HepG2 (cell line): ENCODE results near the gene TMEM141. TPM values are rescaled to one million over a fixed set of nuclear protein-coding genes. Genes with fewer than 3 reads are reported as not detected.

Experiments
- CBX1 ChIP-seq: IDR thresholded peaks from one replicate; pipeline ENCODE4 v1.6.1; 2016; ENCODE audit warnings: antibody characterized with exemption, low read depth
- CREB1 ChIP-seq, 2 experiments: fragments of 450-650 bp in 1 of 2; IDR thresholded peaks; 2 replicates each; pipeline ENCODE4 v1.6.1; 2016 to 2017; ENCODE audit warnings: control low read depth in 1 of 2, mild to moderate bottlenecking in 1 of 2, missing compliant biosample characterization in 1 of 2, missing genetic modification characterization in 1 of 2
- DDIT3 ChIP-seq: sonication (generic); formaldehyde crosslinking; IDR thresholded peaks from 2 replicates; pipeline ENCODE4 v1.4.0; 2020; ENCODE audit warnings: mild to moderate bottlenecking, missing genetic modification reagents
- FOXA1 ChIP-seq, 2 experiments: fragments of 450-650 bp in 1 of 2; sonication (generic) in 1 of 2; formaldehyde crosslinking in 1 of 2; IDR thresholded peaks; 2 replicates each; pipeline versions ENCODE4 v1.4.0 to v1.6.1; 2016 to 2020; ENCODE audit warnings: missing genetic modification reagents in 1 of 2
- HNRNPUL1 ChIP-seq: fragments of 200-400 bp; formaldehyde crosslinking; IDR thresholded peaks from 2 replicates; pipeline ENCODE4 v1.6.1; 2017; ENCODE audit warnings: low read depth, mild to moderate bottlenecking, low read length, moderate library complexity
- KDM1A ChIP-seq: IDR thresholded peaks from 2 replicates; pipeline ENCODE4 v1.6.1; 2016; ENCODE audit warnings: missing compliant biosample characterization
- MAFK ChIP-seq, 2 experiments: IDR thresholded peaks in 1 of 2; conservative IDR thresholded peaks in 1 of 2; 2 replicates each; pipeline ENCODE4 v1.6.1; 2011; ENCODE audit warnings: improper control_type of control experiment in 2 of 2, low read length in 2 of 2
- RNF2 ChIP-seq: fragments of 450-650 bp; conservative IDR thresholded peaks from 2 replicates; pipeline ENCODE4 v1.6.1; 2016; ENCODE audit warnings: low read depth
- RXRA ChIP-seq: sonication (generic); formaldehyde crosslinking; IDR thresholded peaks from 2 replicates; pipeline ENCODE4 v1.5.1; 2020; ENCODE audit warnings: missing genetic modification reagents
- ZBTB25 ChIP-seq: IDR thresholded peaks from 2 replicates; pipeline ENCODE4 v1.6.1; 2018; ENCODE audit warnings: missing genetic modification reagents
- ZNF431 ChIP-seq: sonication (generic); formaldehyde crosslinking; IDR thresholded peaks from 2 replicates; pipeline ENCODE4 v1.9.0; 2022; ENCODE audit warnings: missing genetic modification reagents, low read depth, mild to moderate bottlenecking, borderline replicate concordance
- ZNF432 ChIP-seq: sonication (generic); formaldehyde crosslinking; IDR thresholded peaks from 2 replicates; pipeline ENCODE4 v1.5.0; 2020; ENCODE audit warnings: missing genetic modification reagents, mild to moderate bottlenecking, borderline replicate concordance
- ZNF44 ChIP-seq: sonication (generic); formaldehyde crosslinking; IDR thresholded peaks from 2 replicates; pipeline ENCODE4 v1.5.1; 2020; ENCODE audit warnings: mild to moderate bottlenecking, missing genetic modification reagents
- ZNF530 ChIP-seq: sonication (generic); formaldehyde crosslinking; IDR thresholded peaks from 2 replicates; pipeline ENCODE4 v1.5.0; 2020; ENCODE audit warnings: low read depth, mild to moderate bottlenecking, missing genetic modification reagents
- ZNF607 ChIP-seq: sonication (generic); formaldehyde crosslinking; IDR thresholded peaks from 2 replicates; pipeline ENCODE4 v1.5.1; 2020; ENCODE audit warnings: missing genetic modification reagents, mild to moderate bottlenecking, borderline replicate concordance
- polyA plus RNA-seq, 8 experiments: library from polyadenylated mRNA; depleted of rRNA in 3 of 8; stranded (reverse) in 7 of 8; unstranded in 1 of 8; fragments of >200 nt; fragmentation: Illumina TruSeq in 4 of 8; extraction: Trizol in 4 of 8; gene quantifications; 2 replicates each; pipeline versions ENCODE4 v1.2.1 to v1.2.3, GENCODE V29; 2011 to 2016; ENCODE audit warnings: low read depth in 4 of 8, missing spikeins in 1 of 8, mixed read lengths in 1 of 8; ENCODE audit not compliant: insufficient read depth in 1 of 8
- total RNA-seq, 5 experiments: library from RNA; depleted of rRNA; stranded (reverse); fragments of >200 nt; fragmentation: Illumina TruSeq; extraction: Trizol; gene quantifications; 2 replicates each; pipeline ENCODE4 v1.2.3, GENCODE V29; 2016; ENCODE audit warnings: low read depth in 1 of 5
- TF ChIP-seq, protein P1 (sequence below): sonication (generic); formaldehyde crosslinking; IDR thresholded peaks from 2 replicates; pipeline ENCODE4 v1.4.0; 2020; ENCODE audit warnings: mild to moderate bottlenecking, low read depth, missing genetic modification reagents
- TF ChIP-seq, protein P2 (sequence below): sonication (generic); IDR thresholded peaks from 2 replicates; pipeline ENCODE4 v1.6.1; 2016; ENCODE audit warnings: low read depth, borderline replicate concordance
- TF ChIP-seq, protein P3 (sequence below): sonication (generic); formaldehyde crosslinking; IDR thresholded peaks from 2 replicates; pipeline ENCODE4 v1.5.0; 2020; ENCODE audit warnings: mild to moderate bottlenecking, missing genetic modification reagents, borderline replicate concordance
- TF ChIP-seq, protein P4 (sequence below): IDR thresholded peaks from 2 replicates; pipeline ENCODE4 v1.6.1; 2016; ENCODE audit warnings: missing compliant biosample characterization, missing genetic modification reagents, borderline replicate concordance
- TF ChIP-seq, protein P5 (sequence below): sonication (generic); formaldehyde crosslinking; IDR thresholded peaks from 2 replicates; pipeline ENCODE4 v1.8.1; 2023; ENCODE audit warnings: mild to moderate bottlenecking, missing genetic modification reagents

TMEM141 gene
- total and polyA plus RNA-seq, 2 of the 13 experiments (the other 11 are each of a cell fraction or from before 2014, with no cell fraction given) = 81.0 to 202 TPM

DNA sequence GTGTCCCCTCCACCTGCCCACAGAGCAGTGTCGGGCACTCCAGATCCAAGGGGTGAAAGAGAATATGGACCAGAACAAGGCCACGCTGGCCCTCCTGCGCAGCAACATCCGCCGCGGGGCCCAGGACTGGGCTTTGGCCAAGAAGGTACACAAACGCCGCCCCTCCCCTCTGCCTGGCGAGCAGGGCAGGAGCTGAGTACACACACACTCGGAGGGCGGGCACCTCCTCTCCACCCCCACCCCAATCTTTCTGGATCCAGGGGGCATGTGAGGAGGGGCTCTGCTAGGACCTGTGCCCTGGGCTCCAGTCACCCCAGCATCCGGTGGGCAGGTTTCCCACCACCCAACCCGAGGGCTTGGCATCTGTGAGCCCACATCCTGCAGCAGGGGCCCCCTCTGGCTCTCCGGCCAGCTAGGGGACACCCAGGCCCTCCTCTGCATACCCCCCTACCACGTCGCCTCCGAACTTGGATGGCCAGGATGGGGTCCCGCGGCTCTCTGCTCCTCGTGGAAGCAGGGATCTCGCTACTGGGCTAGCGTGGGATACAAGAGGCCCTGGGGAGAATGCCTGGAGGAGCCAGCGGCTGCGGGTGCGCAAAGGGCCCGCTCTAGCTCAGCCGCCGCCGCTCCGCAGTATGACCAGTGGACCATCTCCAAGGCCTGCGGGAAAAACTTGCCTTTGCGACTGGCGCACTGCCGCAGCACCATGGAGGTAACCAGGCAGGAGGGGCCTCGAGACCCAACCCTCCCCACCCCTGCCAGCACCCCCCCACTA lies 8.1 kb downstream of the TMEM141 start (continued):
- TF ChIP-seq, protein P1, sequence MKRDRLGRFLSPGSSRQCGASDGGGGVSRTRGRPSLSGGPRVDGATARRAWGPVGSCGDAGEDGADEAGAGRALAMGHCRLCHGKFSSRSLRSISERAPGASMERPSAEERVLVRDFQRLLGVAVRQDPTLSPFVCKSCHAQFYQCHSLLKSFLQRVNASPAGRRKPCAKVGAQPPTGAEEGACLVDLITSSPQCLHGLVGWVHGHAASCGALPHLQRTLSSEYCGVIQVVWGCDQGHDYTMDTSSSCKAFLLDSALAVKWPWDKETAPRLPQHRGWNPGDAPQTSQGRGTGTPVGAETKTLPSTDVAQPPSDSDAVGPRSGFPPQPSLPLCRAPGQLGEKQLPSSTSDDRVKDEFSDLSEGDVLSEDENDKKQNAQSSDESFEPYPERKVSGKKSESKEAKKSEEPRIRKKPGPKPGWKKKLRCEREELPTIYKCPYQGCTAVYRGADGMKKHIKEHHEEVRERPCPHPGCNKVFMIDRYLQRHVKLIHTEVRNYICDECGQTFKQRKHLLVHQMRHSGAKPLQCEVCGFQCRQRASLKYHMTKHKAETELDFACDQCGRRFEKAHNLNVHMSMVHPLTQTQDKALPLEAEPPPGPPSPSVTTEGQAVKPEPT = no peak
- no peak for TF ChIP-seq FOXA1 (IDR thresholded peaks at IDR 0.05)
- TF ChIP-seq FOXA1 (CRISPR knock-in tag; IDR thresholded peaks at IDR 0.05) = peak; percentile 96
- no peak for TF ChIP-seq CBX1
- TF ChIP-seq ZNF431 (CRISPR knock-in tag) = peak; percentile 48; the same call in 1 of the 2 replicates
- TF ChIP-seq ZBTB25 (CRISPR knock-in tag) = no peak; the same call in 1 of the 2 replicates
- no peak for TF ChIP-seq HNRNPUL1
- TF ChIP-seq RXRA (CRISPR knock-in tag) = peak; percentile 71
- no peak for TF ChIP-seq KDM1A (CRISPR knock-in tag)
- TF ChIP-seq DDIT3 (CRISPR knock-in tag) = no peak
- no peak for TF ChIP-seq CREB1 (IDR thresholded peaks at IDR 0.05)
- no peak for TF ChIP-seq CREB1 (CRISPR knock-in tag; IDR thresholded peaks at IDR 0.05)
- TF ChIP-seq, protein P2, sequence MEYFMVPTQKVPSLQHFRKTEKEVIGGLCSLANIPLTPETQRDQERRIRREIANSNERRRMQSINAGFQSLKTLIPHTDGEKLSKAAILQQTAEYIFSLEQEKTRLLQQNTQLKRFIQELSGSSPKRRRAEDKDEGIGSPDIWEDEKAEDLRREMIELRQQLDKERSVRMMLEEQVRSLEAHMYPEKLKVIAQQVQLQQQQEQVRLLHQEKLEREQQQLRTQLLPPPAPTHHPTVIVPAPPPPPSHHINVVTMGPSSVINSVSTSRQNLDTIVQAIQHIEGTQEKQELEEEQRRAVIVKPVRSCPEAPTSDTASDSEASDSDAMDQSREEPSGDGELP = peak; percentile 52; the same call in 1 of the 2 replicates
- TF ChIP-seq MAFK (conservative IDR thresholded peaks at IDR 0.05 in 1 of 2, IDR thresholded peaks at IDR 0.05 in 1 of 2; ENCODE audit: low read length in 2 of 2) = no peak
- TF ChIP-seq, protein P3, sequence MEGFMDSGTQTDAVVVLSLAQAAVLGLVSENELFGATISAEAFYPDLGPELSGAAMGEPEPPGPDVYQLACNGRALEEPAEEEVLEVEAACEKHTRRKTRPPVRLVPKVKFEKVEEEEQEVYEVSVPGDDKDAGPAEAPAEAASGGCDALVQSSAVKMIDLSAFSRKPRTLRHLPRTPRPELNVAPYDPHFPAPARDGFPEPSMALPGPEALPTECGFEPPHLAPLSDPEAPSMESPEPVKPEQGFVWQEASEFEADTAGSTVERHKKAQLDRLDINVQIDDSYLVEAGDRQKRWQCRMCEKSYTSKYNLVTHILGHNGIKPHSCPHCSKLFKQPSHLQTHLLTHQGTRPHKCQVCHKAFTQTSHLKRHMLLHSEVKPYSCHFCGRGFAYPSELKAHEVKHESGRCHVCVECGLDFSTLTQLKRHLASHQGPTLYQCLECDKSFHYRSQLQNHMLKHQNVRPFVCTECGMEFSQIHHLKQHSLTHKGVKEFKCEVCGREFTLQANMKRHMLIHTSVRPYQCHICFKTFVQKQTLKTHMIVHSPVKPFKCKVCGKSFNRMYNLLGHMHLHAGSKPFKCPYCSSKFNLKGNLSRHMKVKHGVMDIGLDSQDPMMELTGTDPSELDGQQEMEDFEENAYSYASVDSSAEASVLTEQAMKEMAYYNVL (CRISPR knock-in tag) = 0 out of 2 replicates have a peak, but pooled peaks have one; percentile 40
- TF ChIP-seq, protein P4, sequence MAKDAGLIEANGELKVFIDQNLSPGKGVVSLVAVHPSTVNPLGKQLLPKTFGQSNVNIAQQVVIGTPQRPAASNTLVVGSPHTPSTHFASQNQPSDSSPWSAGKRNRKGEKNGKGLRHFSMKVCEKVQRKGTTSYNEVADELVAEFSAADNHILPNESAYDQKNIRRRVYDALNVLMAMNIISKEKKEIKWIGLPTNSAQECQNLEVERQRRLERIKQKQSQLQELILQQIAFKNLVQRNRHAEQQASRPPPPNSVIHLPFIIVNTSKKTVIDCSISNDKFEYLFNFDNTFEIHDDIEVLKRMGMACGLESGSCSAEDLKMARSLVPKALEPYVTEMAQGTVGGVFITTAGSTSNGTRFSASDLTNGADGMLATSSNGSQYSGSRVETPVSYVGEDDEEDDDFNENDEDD = peak; percentile 79
- TF ChIP-seq, protein P5, sequence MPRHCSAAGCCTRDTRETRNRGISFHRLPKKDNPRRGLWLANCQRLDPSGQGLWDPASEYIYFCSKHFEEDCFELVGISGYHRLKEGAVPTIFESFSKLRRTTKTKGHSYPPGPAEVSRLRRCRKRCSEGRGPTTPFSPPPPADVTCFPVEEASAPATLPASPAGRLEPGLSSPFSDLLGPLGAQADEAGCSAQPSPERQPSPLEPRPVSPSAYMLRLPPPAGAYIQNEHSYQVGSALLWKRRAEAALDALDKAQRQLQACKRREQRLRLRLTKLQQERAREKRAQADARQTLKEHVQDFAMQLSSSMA = no peak
- no peak for TF ChIP-seq RNF2
- TF ChIP-seq ZNF44 (CRISPR knock-in tag) = 0 out of 2 replicates have a peak, but pooled peaks have one; percentile 30
- no peak for TF ChIP-seq ZNF607 (CRISPR knock-in tag)
- no peak; the same call in 1 of the 2 replicates for TF ChIP-seq ZNF432 (CRISPR knock-in tag)
- no peak for TF ChIP-seq ZNF530 (CRISPR knock-in tag)
